ENCODE results near the gene NEU3. TPM values are rescaled to one million over a fixed set of nuclear protein-coding genes. Genes with fewer than 3 reads are reported as not detected.

NEU3 gene
- total and polyA plus RNA-seq, 4 experiments from 2014 or later, result 0.64 to 15.7 (median 7.4) TPM

DNA sequence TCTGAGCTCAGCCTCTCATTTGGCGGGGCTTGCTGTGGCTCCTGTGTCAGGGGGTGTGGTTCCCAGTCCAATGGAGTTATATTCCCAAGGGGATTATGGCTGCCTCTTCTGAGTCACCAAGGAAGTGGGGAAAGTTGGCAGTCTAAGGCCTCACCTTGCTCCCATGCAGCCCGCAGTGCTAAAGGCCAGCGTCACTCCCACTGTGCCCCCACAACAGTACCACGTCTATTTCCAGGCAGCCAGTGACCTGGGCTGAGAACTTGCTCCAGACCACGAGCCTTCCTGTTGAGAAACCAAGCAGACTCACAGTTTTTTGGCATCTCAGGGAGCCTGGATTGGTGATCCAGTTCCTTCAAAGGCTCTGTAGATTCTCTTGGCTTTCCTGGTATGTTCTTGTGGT is 62.3 kb downstream of the NEU3 start:
- no peak overlapping the region for H3K4me3 ChIP-seq (ENCODE audit: low read length in 2 of 2)
- H3K27ac ChIP-seq (ENCODE audit: low read depth, low read length), result no peak overlapping the region
- POLR2A ChIA-PET (ENCODE audit: partially characterized antibody), result no interaction called here
- DNase-seq, result no peak
- no peak overlapping the region for H3K27ac Mint-ChIP-seq
- CTCF ChIA-PET (ENCODE audit: partially characterized antibody), result interaction anchor here (1.0 kb wide), 1 partner anchor 28 kb away, joined by 3 read pairs; no protein-coding TSS in a partner anchor
- H3K9me3 Mint-ChIP-seq, result peaks cover 7 to 20% (median 15%) of the 10 kb centered on the region in 8 donors
- H3K9me3 ChIP-seq (ENCODE audit: control insufficient read depth in 1 of 2, low read length in 2 of 2), result no peaks in the 10 kb centered on the region
- H3K36me3 Mint-ChIP-seq, result peaks cover 3 to 10% of the 10 kb centered on the region in 2 donors
- no peaks in the 10 kb centered on the region for H3K27me3 ChIP-seq (ENCODE audit: insufficient read depth, low read length)
- intact Hi-C loops (cut with micrococcal nuclease), result no loop called here
- H3K4me3 Mint-ChIP-seq, result no peak overlapping the region
- H3K4me1 ChIP-seq (ENCODE audit: insufficient read depth, low read length), result no peaks in the 10 kb centered on the region
- H3K36me3 ChIP-seq (ENCODE audit: insufficient read depth, low read length), result no peaks in the 10 kb centered on the region
- H3K27me3 Mint-ChIP-seq, result peaks cover 3 to 8% of the 10 kb centered on the region in 2 donors
- no peaks in the 10 kb centered on the region for H3K4me1 Mint-ChIP-seq

DNA sequence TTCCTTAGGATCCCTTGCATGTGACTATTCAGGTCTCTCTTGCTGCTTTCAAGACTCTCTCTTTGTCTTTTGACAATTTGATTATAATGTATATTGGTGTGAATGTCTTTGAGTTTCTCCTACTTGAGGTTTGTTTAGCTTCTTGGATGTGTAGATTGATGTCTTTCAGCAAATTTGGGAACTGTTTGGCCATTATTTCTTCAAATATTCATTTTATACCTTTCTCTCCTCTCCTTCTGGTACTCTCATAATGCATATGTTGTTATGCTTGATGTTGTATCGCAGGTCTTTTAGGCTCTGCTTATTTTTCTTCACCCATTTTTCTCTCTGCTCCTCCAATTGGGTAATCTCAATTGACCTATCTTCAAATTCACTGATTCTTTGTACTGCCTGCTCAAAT is 63.7 kb downstream of the NEU3 start:
- Histone ChIP-seq H3K4me1 (ENCODE audit: insufficient read depth, low read length) (no peaks in the 10 kb centered on the region), H3K36me3 (ENCODE audit: insufficient read depth, low read length) (no peaks in the 10 kb centered on the region), H3K27ac (ENCODE audit: low read depth, low read length) (no peak overlapping the region), H3K9me3 (ENCODE audit: control insufficient read depth in 1 of 2, low read length in 2 of 2) (no peaks in the 10 kb centered on the region), H3K4me3 (ENCODE audit: low read length in 2 of 2) (no peak overlapping the region), H3K27me3 (ENCODE audit: insufficient read depth, low read length) (no peaks in the 10 kb centered on the region)
- ChIA-PET POLR2A (ENCODE audit: partially characterized antibody) (no interaction called here), CTCF (ENCODE audit: partially characterized antibody) (interaction anchor here (0.6 kb wide), 1 partner anchor 718 kb away, joined by 3 read pairs; no protein-coding TSS in a partner anchor)
- Mint-ChIP-seq H3K4me1 (no peaks in the 10 kb centered on the region), H3K27me3 (peaks cover 3 to 5% of the 10 kb centered on the region in 2 donors), H3K27ac (no peak overlapping the region), H3K4me3 (no peak overlapping the region), H3K36me3 (peaks cover 3 to 10% of the 10 kb centered on the region in 2 donors), H3K9me3 (peaks cover 7 to 20% (median 15%) of the 10 kb centered on the region in 8 donors)
- intact Hi-C loops (cut with micrococcal nuclease), result no loop called here
- DNase-seq, result no peak

DNA sequence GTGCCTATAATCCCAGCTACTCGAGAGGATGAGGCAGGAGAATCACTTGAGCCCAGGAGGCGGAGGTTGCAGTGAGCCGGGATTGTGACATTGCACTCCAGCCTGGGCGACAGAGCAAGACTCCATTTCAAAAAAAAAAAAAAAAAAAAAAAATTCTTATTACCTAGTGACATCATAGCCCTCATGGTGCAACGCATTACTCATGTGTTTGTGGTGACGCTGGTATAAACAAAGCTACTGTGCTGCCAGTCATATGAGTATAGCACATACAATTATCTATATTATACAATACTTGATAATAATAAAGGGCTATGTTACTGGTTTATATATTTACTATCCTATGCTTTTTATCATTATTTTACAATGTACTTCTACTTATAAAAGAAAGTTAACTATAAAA is 66.8 kb downstream of the NEU3 start:
- CTCF ChIA-PET (ENCODE audit: partially characterized antibody), result no interaction called here
- peaks cover 3 to 10% of the 10 kb centered on the region in 2 donors for H3K36me3 Mint-ChIP-seq
- peaks cover 16 to 19% of the 10 kb centered on the region in 2 donors for H3K27me3 Mint-ChIP-seq
- intact Hi-C loops (cut with micrococcal nuclease), result no loop called here
- Histone ChIP-seq H3K27me3 (ENCODE audit: insufficient read depth, low read length) (no peaks in the 10 kb centered on the region), H3K4me1 (ENCODE audit: insufficient read depth, low read length) (no peaks in the 10 kb centered on the region), H3K36me3 (ENCODE audit: insufficient read depth, low read length) (no peaks in the 10 kb centered on the region), H3K9me3 (ENCODE audit: control insufficient read depth in 1 of 2, low read length in 2 of 2) (no peaks in the 10 kb centered on the region), H3K27ac (ENCODE audit: low read depth, low read length) (no peak overlapping the region), H3K4me3 (ENCODE audit: low read length in 2 of 2) (no peak overlapping the region)
- no peak overlapping the region for H3K4me3 Mint-ChIP-seq
- H3K9me3 Mint-ChIP-seq, result peaks cover 7 to 20% (median 16%) of the 10 kb centered on the region in 8 donors
- no peak overlapping the region for H3K27ac Mint-ChIP-seq
- no peaks in the 10 kb centered on the region for H3K4me1 Mint-ChIP-seq
- POLR2A ChIA-PET (ENCODE audit: partially characterized antibody), result interaction anchor here (0.6 kb wide), 1 partner anchor 492 kb away, joined by 4 read pairs; no protein-coding TSS in a partner anchor
- no peak for DNase-seq

DNA sequence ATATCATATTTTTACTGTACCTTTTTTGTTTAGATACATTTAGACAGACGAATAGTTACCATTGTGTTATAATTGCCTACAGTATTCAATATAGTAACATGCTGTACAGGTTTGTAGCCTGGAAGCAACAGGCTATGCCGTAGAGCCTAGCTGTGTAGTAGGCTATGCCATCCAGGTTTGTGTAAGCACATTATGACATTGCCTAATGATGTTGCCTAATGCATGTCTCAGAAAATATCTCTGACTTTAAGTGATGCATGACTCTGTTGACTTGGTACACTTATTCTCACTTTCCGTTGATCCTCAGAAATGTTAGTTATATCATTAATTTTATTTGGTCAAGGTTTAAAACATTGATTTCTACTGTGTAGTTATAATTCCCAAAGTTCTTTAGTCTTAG is 68.1 kb downstream of the NEU3 start:
- no peaks in the 10 kb centered on the region for H3K4me1 ChIP-seq (ENCODE audit: insufficient read depth, low read length)
- H3K9me3 ChIP-seq (ENCODE audit: control insufficient read depth in 1 of 2, low read length in 2 of 2), result no peaks in the 10 kb centered on the region
- no peaks in the 10 kb centered on the region for H3K4me1 Mint-ChIP-seq
- H3K27ac ChIP-seq (ENCODE audit: low read depth, low read length), result no peak overlapping the region
- intact Hi-C loops (cut with micrococcal nuclease), result no loop called here
- H3K9me3 Mint-ChIP-seq, result peaks cover 7 to 20% (median 16%) of the 10 kb centered on the region in 8 donors
- H3K27me3 ChIP-seq (ENCODE audit: insufficient read depth, low read length), result no peaks in the 10 kb centered on the region
- H3K36me3 Mint-ChIP-seq, result peaks cover 3 to 10% of the 10 kb centered on the region in 2 donors
- peaks cover 16 to 20% of the 10 kb centered on the region in 2 donors for H3K27me3 Mint-ChIP-seq
- H3K27ac Mint-ChIP-seq, result no peak overlapping the region
- no peak for DNase-seq
- no peaks in the 10 kb centered on the region for H3K36me3 ChIP-seq (ENCODE audit: insufficient read depth, low read length)
- CTCF ChIA-PET (ENCODE audit: partially characterized antibody), result no interaction called here
- H3K4me3 ChIP-seq (ENCODE audit: low read length in 2 of 2), result no peak overlapping the region
- POLR2A ChIA-PET (ENCODE audit: partially characterized antibody), result no interaction called here
- H3K4me3 Mint-ChIP-seq, result no peak overlapping the region

DNA sequence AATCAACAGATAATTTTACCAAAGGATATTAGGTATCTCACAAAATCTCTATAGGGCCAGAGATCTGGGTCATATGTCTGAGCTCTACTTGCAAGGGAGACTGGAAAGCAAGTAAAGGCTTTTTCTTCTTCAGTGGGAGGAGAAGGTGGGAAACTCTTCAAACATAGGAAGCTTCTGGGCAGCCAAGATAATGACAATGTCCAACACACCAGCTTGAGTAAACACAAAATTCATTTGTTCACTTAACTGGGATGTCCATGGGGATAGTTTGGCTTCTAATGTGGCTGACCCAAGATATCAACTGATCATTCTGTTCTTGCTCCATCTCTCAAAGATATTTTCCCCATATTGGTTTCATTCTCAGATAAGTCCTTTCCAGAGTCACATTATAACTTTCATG is 70.6 kb downstream of the NEU3 start:
- H3K36me3 Mint-ChIP-seq, result no peaks in the 10 kb centered on the region
- Histone ChIP-seq H3K27me3 (ENCODE audit: insufficient read depth, low read length) (peaks cover 5% of the 10 kb centered on the region), H3K4me1 (ENCODE audit: insufficient read depth, low read length) (no peaks in the 10 kb centered on the region), H3K36me3 (ENCODE audit: insufficient read depth, low read length) (no peaks in the 10 kb centered on the region), H3K27ac (ENCODE audit: low read depth, low read length) (no peak overlapping the region), H3K4me3 (ENCODE audit: low read length in 2 of 2) (no peak overlapping the region), H3K9me3 (ENCODE audit: control insufficient read depth in 1 of 2, low read length in 2 of 2) (no peaks in the 10 kb centered on the region)
- H3K9me3 Mint-ChIP-seq, result peaks cover 0 to 5% (median 0%) of the 10 kb centered on the region in 8 donors
- H3K27me3 Mint-ChIP-seq, result peaks cover 16 to 21% of the 10 kb centered on the region in 2 donors
- H3K4me3 Mint-ChIP-seq, result no peak overlapping the region
- H3K4me1 Mint-ChIP-seq, result no peaks in the 10 kb centered on the region
- ChIA-PET CTCF (ENCODE audit: partially characterized antibody) (no interaction called here), POLR2A (ENCODE audit: partially characterized antibody) (no interaction called here)
- DNase-seq, result no peak
- intact Hi-C loops (cut with micrococcal nuclease), result no loop called here
- H3K27ac Mint-ChIP-seq, result no peak overlapping the region

DNA sequence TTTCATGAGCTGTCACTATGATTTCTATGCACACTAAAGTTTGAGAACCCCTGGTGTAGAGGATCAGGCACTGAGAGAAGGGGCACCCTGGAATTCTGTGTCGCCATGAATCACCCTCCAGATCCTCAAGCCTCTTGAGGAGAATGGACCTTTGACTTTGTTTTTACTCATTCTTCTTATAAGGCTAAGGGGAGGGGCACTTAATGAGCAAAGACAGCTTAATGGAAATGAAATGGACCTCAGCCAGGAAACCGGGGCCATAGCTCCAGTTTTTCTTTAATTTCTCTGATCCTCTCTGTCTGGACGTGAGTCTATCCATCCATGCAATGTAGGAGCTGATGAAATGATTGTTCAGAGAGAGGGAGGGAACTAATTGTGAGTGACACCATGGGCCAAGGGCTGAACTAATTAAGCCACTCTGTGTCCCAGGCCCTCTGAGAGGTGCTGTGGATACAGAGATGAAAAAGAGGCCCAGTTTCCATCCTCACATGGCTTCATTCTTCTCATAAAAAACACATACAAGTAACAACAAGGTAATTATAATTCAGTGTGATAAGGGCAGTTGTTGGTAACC is 75.1 kb downstream of the NEU3 start:
- Histone ChIP-seq H3K9me3 (ENCODE audit: control insufficient read depth in 1 of 2, low read length in 2 of 2) (no peaks in the 10 kb centered on the region), H3K4me3 (ENCODE audit: low read length in 2 of 2) (no peak overlapping the region), H3K36me3 (ENCODE audit: insufficient read depth, low read length) (no peaks in the 10 kb centered on the region), H3K4me1 (ENCODE audit: insufficient read depth, low read length) (no peaks in the 10 kb centered on the region), H3K27ac (ENCODE audit: low read depth, low read length) (no peak overlapping the region), H3K27me3 (ENCODE audit: insufficient read depth, low read length) (peaks cover 9% of the 10 kb centered on the region)
- H3K9me3 Mint-ChIP-seq, result peaks cover 0 to 9% (median 3%) of the 10 kb centered on the region in 8 donors
- intact Hi-C loops (cut with micrococcal nuclease), result no loop called here
- no peak for DNase-seq
- H3K27me3 Mint-ChIP-seq, result peaks cover 13 to 31% of the 10 kb centered on the region in 2 donors
- H3K4me1 Mint-ChIP-seq, result no peaks in the 10 kb centered on the region
- no peaks in the 10 kb centered on the region for H3K36me3 Mint-ChIP-seq
- ChIA-PET CTCF (ENCODE audit: partially characterized antibody) (interaction anchor here (1.6 kb wide), 1 partner anchor 42 kb away, joined by 5 read pairs; no protein-coding TSS in a partner anchor), POLR2A (ENCODE audit: partially characterized antibody) (no interaction called here)
- no peak overlapping the region for H3K27ac Mint-ChIP-seq
- no peak overlapping the region for H3K4me3 Mint-ChIP-seq

DNA sequence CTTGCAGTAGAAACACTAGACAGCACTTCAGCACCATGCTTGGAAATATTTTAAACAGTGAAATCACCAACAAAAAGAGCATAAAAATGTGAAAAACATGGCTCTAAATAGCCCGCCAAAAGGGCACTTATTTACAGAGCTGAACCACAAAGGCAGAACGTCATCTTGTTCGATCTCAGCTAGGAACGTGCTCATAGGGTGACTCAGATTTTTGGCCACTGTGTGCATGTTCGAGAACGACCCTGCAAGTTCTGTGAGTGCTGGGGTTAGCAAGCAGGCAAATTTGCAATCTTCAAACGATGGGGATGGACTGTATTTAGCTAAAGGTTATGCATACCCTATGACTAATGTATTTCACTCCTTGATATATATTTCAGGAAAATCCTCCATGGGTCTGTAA is 77.3 kb downstream of the NEU3 start:
- ChIA-PET CTCF (ENCODE audit: partially characterized antibody) (interaction anchor here (1.1 kb wide), 1 partner anchor 75 kb away, joined by 5 read pairs; no protein-coding TSS in a partner anchor), POLR2A (ENCODE audit: partially characterized antibody) (no interaction called here)
- H3K27me3 ChIP-seq (ENCODE audit: insufficient read depth, low read length), result peaks cover 9% of the 10 kb centered on the region
- Mint-ChIP-seq H3K4me1 (no peaks in the 10 kb centered on the region), H3K9me3 (peaks cover 0 to 9% (median 3%) of the 10 kb centered on the region in 8 donors), H3K27ac (no peak overlapping the region), H3K36me3 (no peaks in the 10 kb centered on the region), H3K27me3 (peaks cover 9 to 32% of the 10 kb centered on the region in 2 donors), H3K4me3 (no peak overlapping the region)
- no peaks in the 10 kb centered on the region for H3K9me3 ChIP-seq (ENCODE audit: control insufficient read depth in 1 of 2, low read length in 2 of 2)
- no peak overlapping the region for H3K4me3 ChIP-seq (ENCODE audit: low read length in 2 of 2)
- no peaks in the 10 kb centered on the region for H3K36me3 ChIP-seq (ENCODE audit: insufficient read depth, low read length)
- DNase-seq, result no peak
- H3K4me1 ChIP-seq (ENCODE audit: insufficient read depth, low read length), result no peaks in the 10 kb centered on the region
- H3K27ac ChIP-seq (ENCODE audit: low read depth, low read length), result no peak overlapping the region
- intact Hi-C loops (cut with micrococcal nuclease), result no loop called here
